ENCODE results near the gene HDAC4.

GRCh38 chr2:239260546-239261327 is 140.1 kb downstream of the HDAC4 start:
- TF ChIP-seq ZNF274 (IDR thresholded peaks at IDR 0.05; ENCODE audit: low read depth, low read length) (no peak), SUZ12 (IDR thresholded peaks at IDR 0.05; ENCODE audit: extremely low read depth, insufficient read depth, insufficient read length) (no peak)
